Esophagus (tissue), 2 donors: Measurements from ENCODE around the gene CENPB. TPM values are rescaled to one million over a fixed set of nuclear protein-coding genes. Genes with fewer than 3 reads are reported as not detected.

Experiments used
- H3K27ac ChIP-seq, 2 donors: one replicate each; pipeline ENCODE4 v1.5.1; 2013; ENCODE audit warnings: low read depth in 2 of 2, mild to moderate bottlenecking in 2 of 2, inconsistent platforms in 1 of 2, low read length in 1 of 2, moderate library complexity in 1 of 2
- H3K27me3 ChIP-seq, 2 donors: one replicate each; pipeline ENCODE4 v1.6.1; 2013; ENCODE audit warnings: low read length in 2 of 2, control low read depth in 1 of 2, mild to moderate bottlenecking in 1 of 2; ENCODE audit not compliant: insufficient read depth in 2 of 2, control insufficient read depth in 1 of 2
- H3K36me3 ChIP-seq, 2 donors: one replicate each; pipeline ENCODE4 v1.6.1; 2013; ENCODE audit warnings: low read length in 1 of 2; ENCODE audit not compliant: control insufficient read depth in 2 of 2, insufficient read depth in 2 of 2
- H3K4me1 ChIP-seq, 2 donors: one replicate each; pipeline ENCODE4 v1.6.1; 2013; ENCODE audit warnings: low read length in 1 of 2; ENCODE audit not compliant: control insufficient read depth in 2 of 2, insufficient read depth in 2 of 2
- H3K4me3 ChIP-seq, 2 donors: one replicate each; pipeline ENCODE4 v1.5.1; 2013; ENCODE audit warnings: low read length in 2 of 2, mild to moderate bottlenecking in 2 of 2, low read depth in 1 of 2, moderate library complexity in 1 of 2
- H3K9me3 ChIP-seq, 2 donors: one replicate each; pipeline ENCODE4 v1.6.1; 2013; ENCODE audit warnings: mild to moderate bottlenecking in 2 of 2, low read depth in 1 of 2, low read length in 1 of 2, moderate library complexity in 1 of 2; ENCODE audit not compliant: control insufficient read depth in 2 of 2, insufficient read depth in 1 of 2
- WGBS, 2 donors: extraction: QIAGEN DNeasy Blood & Tissue Kit; methylation state at CpG; one replicate each; pipeline ENCODE4 v1.1.7; 2013; 5-methylcytosine and 5-hydroxymethylcytosine counted together
- polyA plus RNA-seq, 2 donors: library from polyadenylated mRNA; stranded (reverse); fragments of 200-250 nt; gene quantifications; one replicate each; pipeline ENCODE4 v1.2.3, GENCODE V29; 2013
- donor health status: healthy with polysubstance abuse.
- donor health status: Bipolar disorder and iron deficiency.

The CENPB gene
- polyA plus RNA-seq, 2 donors = 33.3 to 43.4 TPM

DNA sequence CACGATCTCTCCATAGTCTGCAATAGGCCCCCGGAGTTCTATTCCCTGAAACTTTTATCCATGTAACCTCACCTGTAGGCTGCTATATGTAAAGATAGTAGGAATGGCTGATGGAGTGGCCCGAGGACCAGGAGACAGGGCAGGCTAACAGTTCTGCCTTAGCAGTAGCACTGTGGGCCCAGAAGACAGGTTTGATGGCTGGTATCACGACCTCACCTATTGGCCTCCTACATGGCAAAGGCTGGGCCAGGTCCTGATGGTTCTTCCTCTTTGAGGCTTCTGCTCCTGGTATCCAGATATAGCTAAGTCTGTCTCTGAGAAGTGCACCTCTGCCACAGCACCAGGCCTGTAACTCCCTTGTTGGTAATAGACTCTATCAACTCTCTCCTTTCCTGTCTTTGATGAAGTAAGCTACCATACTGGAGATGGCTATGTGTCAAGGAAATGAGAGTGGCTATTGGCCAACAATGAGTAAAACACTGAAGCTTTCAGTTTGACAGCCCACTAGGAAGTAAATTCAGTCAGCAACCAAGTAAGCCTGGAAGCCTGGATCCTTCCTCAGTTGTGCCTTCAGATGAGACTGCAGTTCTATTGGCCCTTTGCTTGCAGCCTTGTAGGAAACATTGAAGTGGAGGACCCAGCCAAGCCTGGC is 11.0 kb downstream of the CENPB start:
- 93 to 96% methylated on average over 4 of the region's 4 CpGs for WGBS, 2 donors
- Histone ChIP-seq H3K27me3 (no peaks in the 10 kb centered on the region), H3K9me3 (no peaks in the 10 kb centered on the region)

DNA sequence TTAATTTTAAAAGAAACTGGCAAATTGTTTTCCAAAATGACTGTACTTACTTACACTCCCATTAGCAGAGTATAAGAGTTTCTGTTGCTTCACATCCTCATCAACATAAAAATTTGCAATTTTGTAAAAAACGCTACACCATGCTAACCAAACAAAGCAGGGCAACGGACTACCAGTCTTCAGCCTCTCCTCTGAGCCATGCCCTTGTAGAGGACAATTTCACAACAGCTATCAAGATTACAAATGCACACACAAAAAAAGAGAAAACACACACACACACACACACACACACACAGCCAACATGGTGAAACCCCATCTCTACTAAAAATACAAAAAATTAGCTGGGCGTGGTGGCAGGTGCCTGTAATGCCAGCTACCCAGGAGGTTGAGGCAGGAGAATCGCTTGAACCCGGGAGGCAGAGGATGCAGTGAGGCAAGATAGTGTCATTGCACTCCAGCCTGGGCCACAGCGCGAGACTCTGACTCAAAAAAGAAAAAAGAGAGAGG is 14.9 kb downstream of the CENPB start:
- no peaks in the 10 kb centered on the region for H3K36me3 ChIP-seq
- peaks cover 0 to 2% of the 10 kb centered on the region in 2 donors for H3K9me3 ChIP-seq
- H3K4me3 ChIP-seq = no peak overlapping the region
- no peak overlapping the region for H3K27ac ChIP-seq
- peaks cover 3 to 8% of the 10 kb centered on the region in 2 donors for H3K4me1 ChIP-seq
- WGBS, 2 donors = 84 to 86% methylated on average over 7 of the region's 7 CpGs
- no peaks in the 10 kb centered on the region for H3K27me3 ChIP-seq

More for the DNA sequence above, 11.0 kb downstream of the CENPB start:
- Histone ChIP-seq H3K27ac (no peak overlapping the region), H3K36me3 (no peaks in the 10 kb centered on the region), H3K4me3 (no peak overlapping the region), H3K4me1 (peaks cover 7 to 8% of the 10 kb centered on the region in 2 donors)

DNA sequence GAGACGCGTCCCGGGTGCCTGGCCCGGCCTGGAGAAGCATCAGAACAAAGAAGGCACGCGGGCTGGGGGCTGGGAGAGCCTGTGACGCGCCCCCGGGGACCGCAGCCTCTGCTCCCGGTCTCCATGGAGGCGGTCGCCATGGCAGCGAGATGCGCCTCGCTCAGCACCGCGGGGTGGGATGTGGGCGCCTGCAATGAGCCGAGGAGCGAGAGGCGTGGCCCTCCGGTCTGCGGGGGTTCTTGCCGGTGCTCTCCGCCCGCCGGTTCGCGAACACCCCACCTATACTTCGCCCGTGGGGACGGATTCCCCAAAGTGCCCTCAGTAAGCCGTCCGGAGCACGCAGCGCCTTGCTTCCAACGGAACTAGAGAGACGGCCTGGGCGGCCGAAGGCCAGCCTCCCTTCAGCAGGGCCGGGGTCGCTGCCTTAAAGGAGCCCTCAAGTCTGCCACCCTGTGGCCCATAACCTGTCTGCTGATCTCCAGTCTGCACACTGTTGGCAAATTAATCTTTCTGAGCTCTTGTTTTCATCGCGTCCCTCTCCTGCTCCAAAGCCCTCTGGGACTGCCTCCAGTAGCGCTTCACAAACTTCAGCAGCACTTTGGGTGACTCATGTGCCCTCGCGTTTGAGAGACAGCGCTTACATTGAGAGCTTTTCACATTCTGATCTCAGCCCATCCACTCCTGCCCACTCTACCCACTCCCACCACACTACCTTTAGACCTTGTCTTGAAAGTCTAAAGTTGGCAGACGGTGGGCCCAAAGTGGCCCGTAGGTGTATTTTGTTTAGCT is 18.0 kb downstream of the CENPB start:
- peaks cover 0 to 2% of the 10 kb centered on the region in 2 donors for H3K9me3 ChIP-seq
- H3K4me1 ChIP-seq = peaks cover 6 to 12% of the 10 kb centered on the region in 2 donors
- H3K4me3 ChIP-seq = peak overlapping the region; percentile 61 to 70
- peak overlapping the region; percentile 83 to 94 for H3K27ac ChIP-seq
- H3K36me3 ChIP-seq = no peaks in the 10 kb centered on the region
- no peaks in the 10 kb centered on the region for H3K27me3 ChIP-seq
- WGBS, 2 donors = 1% methylated on average over 51 of the region's 51 CpGs

DNA sequence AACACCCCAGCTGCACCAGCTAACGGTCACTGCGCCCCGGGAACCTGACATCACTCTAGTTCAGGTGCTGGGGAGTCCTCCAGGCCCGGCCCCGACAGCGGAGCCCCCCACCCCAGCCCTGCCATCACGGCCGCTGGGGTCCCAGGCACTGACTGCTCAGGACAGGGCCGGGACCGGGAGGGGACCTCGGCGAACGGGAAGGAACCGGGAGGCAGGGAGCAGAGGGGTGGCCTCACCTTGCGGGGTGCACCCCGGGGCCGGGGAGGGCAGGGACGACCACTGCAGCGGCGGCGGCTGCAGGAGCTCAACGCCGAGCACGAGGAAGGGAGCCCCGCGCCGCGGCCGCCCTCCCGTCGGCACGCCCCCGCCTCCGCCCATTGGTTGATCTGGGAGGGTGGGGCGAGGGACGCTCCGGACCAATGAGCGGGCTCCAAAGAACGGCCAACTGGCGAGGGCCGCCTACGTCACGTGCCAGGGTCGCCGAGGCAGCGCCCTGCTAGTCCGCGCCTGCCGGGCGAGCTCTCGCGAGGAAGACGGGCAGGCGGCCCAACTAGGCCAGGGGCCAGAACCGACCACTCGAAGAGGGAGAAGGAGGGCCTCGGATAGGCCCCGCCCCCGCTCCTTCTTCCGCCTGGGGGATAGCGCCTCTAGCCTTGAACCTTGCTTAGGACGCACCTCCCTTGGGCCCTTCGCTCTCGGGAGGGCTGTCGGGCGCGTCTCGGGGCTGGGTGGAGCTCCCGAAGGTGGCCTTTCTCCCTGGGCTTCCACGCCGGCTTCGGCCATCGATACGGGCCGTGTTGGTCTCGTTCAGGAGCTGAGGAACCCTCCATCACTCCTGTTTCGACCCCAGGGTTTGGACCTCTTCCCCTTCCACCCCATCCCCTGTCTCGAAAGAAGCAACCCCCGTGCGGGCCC is 18.9 kb downstream of the CENPB start, which contains the start of gene ADISSP:
Gene ADISSP, minus strand, starts transcription at position 327 of the 915 bp plus-strand sequence. CDS start 7,653 bp downstream, outside the sequence.
- Histone ChIP-seq H3K27ac (peak within 1 kb of the TSS; percentile 83 to 94), H3K36me3 (no peaks in the 10 kb centered on the region), H3K9me3 (peaks cover 0 to 2% of the 10 kb centered on the region in 2 donors), H3K27me3 (no peaks in the 10 kb centered on the region), H3K4me3 (peak within 1 kb of the TSS; percentile 61 to 70), H3K4me1 (peaks cover 6 to 12% of the 10 kb centered on the region in 2 donors)
- 0 to 1% methylated on average over 66 to 80 of the region's 80 CpGs for WGBS, 2 donors

DNA sequence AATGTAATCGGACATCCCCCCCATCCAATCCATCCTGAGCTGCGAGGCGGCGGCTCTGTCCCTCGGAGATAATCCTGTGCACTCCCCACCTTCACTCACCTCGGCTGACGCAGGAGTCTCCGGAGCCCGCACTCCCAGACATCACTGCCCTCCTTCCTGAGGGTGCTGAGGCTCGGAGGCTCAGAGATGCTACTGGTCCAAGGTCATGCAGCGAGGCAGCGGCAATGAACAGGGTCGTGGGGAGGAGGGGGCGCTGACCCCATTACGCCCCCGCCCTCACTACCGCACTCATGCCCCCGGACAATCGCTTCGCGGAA is 19.5 kb downstream of the CENPB start:
- peaks cover 6 to 12% of the 10 kb centered on the region in 2 donors for H3K4me1 ChIP-seq
- H3K9me3 ChIP-seq = peaks cover 0 to 2% of the 10 kb centered on the region in 2 donors
- 2% methylated on average over 21 of the region's 21 CpGs for WGBS, 2 donors
- H3K36me3 ChIP-seq = no peaks in the 10 kb centered on the region
- peak overlapping the region; percentile 61 to 70 for H3K4me3 ChIP-seq
- peak overlapping the region; percentile 21 to 26 for H3K27ac ChIP-seq
- H3K27me3 ChIP-seq = no peaks in the 10 kb centered on the region

DNA sequence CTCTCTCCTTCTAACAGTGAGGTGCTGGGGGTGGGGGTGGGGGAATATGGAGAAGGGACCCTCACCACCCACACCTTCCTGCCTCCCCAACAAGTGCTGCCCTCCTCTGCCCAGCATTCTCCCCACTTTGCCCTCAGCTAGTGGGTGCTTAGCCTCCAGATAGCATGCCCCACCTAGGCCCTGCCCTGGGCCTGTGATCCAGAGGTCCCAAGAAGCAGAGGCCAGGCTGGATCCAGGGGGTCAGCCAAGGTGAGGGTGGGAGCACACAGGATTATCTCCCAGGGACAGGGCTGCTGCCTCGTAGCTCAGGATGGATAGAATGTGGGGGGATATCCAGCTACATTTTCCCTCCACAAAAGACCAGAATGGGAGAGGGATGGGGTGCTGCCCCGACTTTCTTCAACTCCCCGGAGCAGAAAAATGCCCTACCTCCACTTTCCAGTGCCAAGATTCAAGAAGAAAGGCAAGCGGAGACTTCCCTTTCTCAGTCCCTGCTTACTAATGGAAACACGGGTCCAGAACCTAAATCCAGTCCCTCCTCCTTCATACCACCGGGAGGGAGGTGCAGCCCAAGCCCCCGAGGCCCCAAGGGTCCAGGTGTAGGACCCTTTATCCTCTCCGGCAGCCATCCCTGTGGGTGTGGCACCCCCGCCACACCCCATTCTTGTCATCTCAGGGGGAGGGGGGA is 20.0 kb downstream of the CENPB start:
- H3K27ac ChIP-seq = peak overlapping the region in 1 of 2 donors; percentile 0
- WGBS, 2 donors = 22 to 28% methylated on average over 9 of the region's 9 CpGs
- H3K36me3 ChIP-seq = peaks cover 0 to under 1% of the 10 kb centered on the region in 2 donors
- H3K4me1 ChIP-seq = peaks cover 6 to 12% of the 10 kb centered on the region in 2 donors
- peaks cover 0 to 2% of the 10 kb centered on the region in 2 donors for H3K9me3 ChIP-seq
- no peaks in the 10 kb centered on the region for H3K27me3 ChIP-seq
- peak overlapping the region; percentile 61 to 70 for H3K4me3 ChIP-seq

DNA sequence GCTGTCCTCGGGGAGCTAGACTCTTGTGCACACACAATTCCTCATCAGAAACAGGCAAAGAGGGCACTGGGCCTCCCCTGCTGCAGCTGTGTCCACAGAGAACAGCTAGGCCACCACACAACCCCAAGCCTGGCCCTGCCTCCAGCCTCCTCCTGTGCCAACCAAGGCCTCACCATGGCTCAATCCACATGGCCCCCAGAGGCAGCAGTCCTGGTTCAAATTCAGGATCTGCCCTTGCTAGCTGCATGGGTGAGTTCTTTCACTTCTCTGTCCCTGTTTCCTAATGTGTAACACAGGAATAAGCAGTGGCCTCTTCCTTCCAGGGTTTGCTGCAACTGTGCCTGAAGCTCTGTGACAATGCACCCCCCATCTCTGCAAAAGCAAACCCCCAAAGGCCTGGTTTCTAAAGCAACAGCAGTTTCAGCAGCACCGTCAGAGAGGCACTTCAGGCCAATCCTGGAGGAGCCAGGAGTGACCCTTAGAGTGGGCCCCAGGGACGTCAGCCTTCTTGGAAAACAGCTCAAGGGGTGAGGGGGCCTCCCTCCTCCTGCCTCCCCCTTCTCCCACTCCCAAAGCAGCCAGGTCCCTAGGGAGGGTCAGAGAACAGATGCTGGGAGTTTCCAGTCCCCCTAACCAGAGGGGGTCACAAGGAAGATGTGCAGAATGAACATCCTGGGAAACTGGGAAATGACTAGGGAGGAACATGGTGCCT is 21.2 kb downstream of the CENPB start:
- no peaks in the 10 kb centered on the region for H3K27me3 ChIP-seq
- peaks cover 0 to 3% of the 10 kb centered on the region in 2 donors for H3K36me3 ChIP-seq
- peaks cover 0 to 2% of the 10 kb centered on the region in 2 donors for H3K9me3 ChIP-seq
- H3K4me1 ChIP-seq = peaks cover 6 to 12% of the 10 kb centered on the region in 2 donors
- H3K4me3 ChIP-seq = no peak overlapping the region
- WGBS, 2 donors = 79 to 80% methylated on average over 3 of the region's 3 CpGs
- H3K27ac ChIP-seq = peak overlapping the region in 1 of 2 donors; percentile 2

DNA sequence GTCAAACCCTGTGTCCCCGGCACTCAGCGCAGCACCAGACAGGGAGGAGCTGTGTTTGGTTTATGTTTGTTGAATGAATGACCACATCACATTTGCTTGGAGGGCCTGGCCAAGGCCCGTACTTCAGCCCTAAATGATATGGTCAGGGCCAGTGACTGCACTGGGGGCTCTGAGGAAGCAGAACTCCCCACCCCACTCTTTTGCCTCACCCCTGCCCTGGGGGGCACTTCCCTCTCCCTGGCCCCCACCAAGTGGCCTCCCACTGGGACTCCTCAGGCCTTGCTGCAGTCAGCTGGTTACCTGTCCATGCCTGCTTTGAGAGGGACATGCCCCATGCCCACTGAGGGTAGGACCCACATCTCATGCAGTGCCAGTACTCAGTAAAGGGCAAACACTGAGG is 21.9 kb downstream of the CENPB start:
- peak overlapping the region in 1 of 2 donors; percentile 1 for H3K27ac ChIP-seq
- H3K4me1 ChIP-seq = peaks cover 6 to 12% of the 10 kb centered on the region in 2 donors

More for the DNA sequence above, 21.9 kb downstream of the CENPB start:
- Histone ChIP-seq H3K9me3 (peaks cover 0 to 2% of the 10 kb centered on the region in 2 donors), H3K36me3 (peaks cover 0 to 6% of the 10 kb centered on the region in 2 donors), H3K27me3 (no peaks in the 10 kb centered on the region), H3K4me3 (no peak overlapping the region)
- 80 to 88% methylated on average over 3 of the region's 3 CpGs for WGBS, 2 donors
